Fibroblast of the aortic adventitia (primary cell): ENCODE results near the gene ZCCHC8. TPM values are rescaled to one million over a fixed set of nuclear protein-coding genes. Genes with fewer than 3 reads are reported as not detected.
"Not testable (repeated sequence)": the region's sequence is repeated elsewhere in the genome, so short reads cannot be mapped to it uniquely, and the experiment has no call there.

Experiments used
- DNase-seq: peaks from one replicate; pipeline ENCODE4 v3.0.0-alpha.2; 2010; ENCODE audit warnings: low read depth
- H3K4me3 ChIP-seq: 2 replicates; pipeline ENCODE4 v1.5.1; 2011; ENCODE audit warnings: low read depth, mild to moderate bottlenecking, control low read depth, low read length, moderate library complexity
- total RNA-seq: library from RNA; depleted of rRNA; stranded (reverse); fragments of >200 nt; gene quantifications from 2 replicates; pipeline ENCODE4 v1.2.3, GENCODE V29; 2012; ENCODE audit warnings: low replicate concordance
- TF ChIP-seq, protein P1 (sequence below): IDR thresholded peaks from 2 replicates; pipeline ENCODE4 v1.5.1; 2011; ENCODE audit warnings: mild to moderate bottlenecking, low read length, control low read depth, inconsistent platforms; ENCODE audit not compliant: insufficient read depth

Gene ZCCHC8
- total RNA-seq, 1 donor, result 23.1 TPM

DNA sequence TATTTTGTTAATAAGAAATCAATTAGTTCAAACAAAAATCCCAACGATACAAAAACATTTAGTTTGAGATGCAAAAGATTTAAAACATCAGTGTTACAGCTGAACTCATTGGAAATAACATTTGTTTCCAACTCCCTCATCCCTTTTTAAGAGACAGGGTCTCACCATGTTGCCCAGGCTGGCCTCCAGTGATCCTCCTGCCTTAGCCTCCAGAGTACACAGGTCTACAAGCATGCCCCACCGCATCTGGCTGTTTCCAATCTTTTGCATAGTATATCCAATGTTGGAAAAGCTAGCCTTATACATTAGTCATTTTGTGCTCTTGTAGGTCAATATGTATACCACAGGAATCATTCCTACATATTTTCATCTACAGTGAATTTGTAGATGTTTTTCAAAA is 14.5 kb upstream of the ZCCHC8 start:
- no peak for DNase-seq
- H3K4me3 ChIP-seq, result no peak overlapping the region
- TF ChIP-seq, protein P1, sequence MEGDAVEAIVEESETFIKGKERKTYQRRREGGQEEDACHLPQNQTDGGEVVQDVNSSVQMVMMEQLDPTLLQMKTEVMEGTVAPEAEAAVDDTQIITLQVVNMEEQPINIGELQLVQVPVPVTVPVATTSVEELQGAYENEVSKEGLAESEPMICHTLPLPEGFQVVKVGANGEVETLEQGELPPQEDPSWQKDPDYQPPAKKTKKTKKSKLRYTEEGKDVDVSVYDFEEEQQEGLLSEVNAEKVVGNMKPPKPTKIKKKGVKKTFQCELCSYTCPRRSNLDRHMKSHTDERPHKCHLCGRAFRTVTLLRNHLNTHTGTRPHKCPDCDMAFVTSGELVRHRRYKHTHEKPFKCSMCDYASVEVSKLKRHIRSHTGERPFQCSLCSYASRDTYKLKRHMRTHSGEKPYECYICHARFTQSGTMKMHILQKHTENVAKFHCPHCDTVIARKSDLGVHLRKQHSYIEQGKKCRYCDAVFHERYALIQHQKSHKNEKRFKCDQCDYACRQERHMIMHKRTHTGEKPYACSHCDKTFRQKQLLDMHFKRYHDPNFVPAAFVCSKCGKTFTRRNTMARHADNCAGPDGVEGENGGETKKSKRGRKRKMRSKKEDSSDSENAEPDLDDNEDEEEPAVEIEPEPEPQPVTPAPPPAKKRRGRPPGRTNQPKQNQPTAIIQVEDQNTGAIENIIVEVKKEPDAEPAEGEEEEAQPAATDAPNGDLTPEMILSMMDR, result no peak

DNA sequence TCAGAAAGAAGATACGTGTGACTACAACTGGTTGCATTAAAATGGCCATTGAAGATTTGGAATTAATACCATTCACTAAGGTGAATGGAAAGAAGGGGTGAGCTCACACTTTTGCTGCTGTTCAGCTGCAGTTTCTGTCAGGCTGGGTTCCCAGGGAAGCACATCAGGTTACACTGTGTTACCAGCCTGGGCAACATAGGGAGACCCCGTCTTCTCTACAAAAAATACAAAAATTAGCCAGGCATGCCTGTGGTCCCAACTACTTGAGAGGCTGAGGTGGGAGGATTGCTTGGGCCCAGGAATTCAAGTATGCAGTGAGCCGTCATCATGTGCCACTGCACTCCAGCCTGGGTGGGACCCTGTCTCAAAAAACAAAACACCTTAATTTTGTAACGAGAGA is 12.9 kb upstream of the ZCCHC8 start:
- no peak overlapping the region for H3K4me3 ChIP-seq
- TF ChIP-seq, protein P1, result no peak
- DNase-seq, result no peak

DNA sequence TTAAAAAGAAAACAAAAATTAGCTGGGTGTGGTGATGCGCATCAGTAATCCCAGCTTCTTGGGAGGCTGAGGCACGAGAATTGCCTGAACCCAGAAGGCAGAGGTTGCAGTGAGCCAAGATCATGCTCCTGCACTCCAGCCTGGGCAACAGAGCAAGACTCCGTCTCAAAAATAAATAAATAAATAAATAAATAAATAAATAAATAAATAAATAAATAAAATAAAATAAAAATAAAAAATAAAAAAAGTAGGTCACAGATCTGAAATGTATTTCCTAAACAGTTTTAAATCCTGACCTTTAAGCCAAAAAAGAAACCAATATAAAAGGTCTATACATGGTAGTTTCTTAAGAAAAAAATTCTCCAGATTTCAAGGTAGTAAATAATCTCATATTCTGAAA is 12.3 kb upstream of the ZCCHC8 start:
- DNase-seq, H3K4me3 ChIP-seq: not testable (repeated sequence)

DNA sequence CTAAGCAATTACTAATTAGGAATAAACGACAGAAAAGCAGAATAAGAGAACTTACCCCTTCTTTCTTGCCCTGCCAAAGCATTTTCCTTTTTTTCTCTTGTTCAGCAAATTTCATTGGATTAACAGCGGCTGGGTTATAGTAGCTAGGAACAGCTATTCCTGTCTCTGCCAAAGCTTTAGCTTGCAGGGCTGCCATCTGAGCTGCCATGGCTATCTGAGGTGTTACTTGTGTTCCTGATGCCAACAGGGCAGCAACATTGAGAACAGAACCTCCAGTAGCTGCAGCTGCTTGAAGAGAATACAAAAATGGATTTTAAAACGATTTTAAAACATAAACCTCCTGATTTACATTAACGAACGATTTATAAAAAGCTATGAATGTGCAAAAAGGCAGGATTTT is 7.4 kb upstream of the ZCCHC8 start:
- no peak for DNase-seq
- TF ChIP-seq, protein P1, result no peak
- H3K4me3 ChIP-seq, result no peak overlapping the region

DNA sequence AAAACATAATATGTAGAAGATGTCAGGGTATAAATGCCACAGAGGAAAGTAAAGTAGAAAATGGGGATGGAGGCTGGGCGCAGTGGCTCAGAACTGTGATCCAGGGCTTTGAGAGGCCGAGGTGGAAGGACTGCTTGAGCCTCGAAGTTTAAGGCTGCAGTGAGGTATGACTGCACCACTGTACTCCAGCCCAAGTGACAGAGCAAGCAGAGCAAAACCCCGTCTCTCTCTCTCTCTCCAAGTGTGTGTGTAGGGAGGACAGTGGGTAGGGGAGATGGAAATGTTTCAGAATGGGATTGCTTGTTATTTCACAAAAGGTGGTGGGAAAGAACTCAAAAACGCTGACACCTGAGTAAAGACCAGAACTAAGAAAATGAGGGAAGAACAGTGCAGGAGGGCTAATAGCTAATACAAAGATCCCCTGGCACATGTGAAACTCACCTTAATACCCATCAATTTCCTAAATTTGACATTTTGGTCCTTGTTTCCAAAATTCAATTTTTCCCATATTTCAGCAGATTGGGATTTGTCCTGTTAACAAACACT is 5.7 kb upstream of the ZCCHC8 start:
- no peak for DNase-seq
- H3K4me3 ChIP-seq, result no peak overlapping the region
- TF ChIP-seq, protein P1, result no peak

DNA sequence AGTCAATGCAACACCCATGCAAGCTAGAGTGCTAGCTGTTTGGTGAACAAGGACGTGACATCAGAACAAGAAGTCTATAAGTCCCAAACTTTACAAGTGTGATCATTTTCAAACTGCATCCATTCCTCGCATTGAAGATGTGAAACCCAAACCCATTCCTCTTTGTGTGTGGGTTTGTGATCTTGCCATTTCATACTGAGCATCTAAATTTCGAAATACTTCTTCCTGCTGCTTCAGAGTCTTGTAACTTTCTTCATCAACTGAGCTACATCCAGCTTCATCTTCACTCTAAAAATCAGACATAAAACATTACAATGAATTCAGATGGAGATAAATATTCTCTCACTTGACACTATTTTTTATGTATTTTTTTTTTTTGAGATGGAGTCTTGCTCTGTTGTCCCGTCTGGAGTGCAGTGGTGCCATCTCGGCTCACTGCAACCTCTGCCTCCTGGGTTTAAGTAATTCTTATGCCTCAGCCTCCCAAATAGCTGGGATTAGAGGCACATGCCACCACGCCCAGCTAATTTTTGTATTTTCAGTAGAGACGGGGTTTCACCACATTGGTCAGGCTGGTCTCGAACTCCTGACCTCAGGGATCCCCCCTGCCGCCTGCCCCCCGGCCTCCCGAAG is 4.8 kb upstream of the ZCCHC8 start:
- TF ChIP-seq, protein P1, result no peak
- no peak for DNase-seq

DNA sequence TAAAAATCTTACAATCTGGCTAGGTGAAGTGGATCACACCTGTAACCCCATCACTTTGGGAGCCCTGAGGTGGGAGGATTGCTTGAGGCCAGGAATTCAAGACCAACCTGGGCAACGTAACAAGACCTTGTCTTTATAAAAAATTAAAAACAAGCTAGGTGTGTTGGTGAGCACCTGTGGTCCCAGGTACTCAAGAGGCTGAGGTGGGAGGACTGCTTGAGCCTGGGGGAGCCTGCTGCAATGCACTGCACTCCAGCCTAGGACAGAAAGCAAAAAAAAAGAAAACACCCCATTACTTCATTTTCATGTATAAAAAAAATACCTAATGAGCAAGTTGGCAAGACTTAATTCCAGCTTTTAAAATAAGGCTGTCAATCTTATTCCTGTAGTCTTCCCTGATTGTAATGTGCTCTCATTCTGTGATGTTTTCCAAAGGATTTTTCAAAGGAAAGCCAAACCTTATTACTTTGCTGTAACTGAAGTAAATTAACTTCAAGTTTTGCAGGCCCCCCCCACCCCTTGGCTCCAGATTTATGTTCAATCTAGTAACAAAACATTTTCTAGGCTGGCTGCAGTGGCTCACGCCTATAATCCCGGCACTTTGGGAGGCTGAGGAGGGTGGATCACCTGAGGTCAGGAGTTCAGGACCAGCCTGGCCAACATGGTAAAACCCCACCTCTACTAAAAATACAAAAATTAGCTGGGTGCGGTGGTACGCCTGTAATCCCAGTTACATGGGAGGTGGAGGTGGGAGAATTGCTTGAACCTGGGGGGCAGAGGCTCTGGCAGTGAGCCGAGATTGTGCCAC is 3.3 kb upstream of the ZCCHC8 start:
- H3K4me3 ChIP-seq, result no peak overlapping the region
- DNase-seq, result no peak
- TF ChIP-seq, protein P1, result no peak

More for the DNA sequence above, 4.8 kb upstream of the ZCCHC8 start:
- H3K4me3 ChIP-seq, result no peak overlapping the region
